CD4-positive, CD25-positive, alpha-beta regulatory T cell (primary cell): ENCODE results near the gene CCKAR. TPM values are rescaled to one million over a fixed set of nuclear protein-coding genes. Genes with fewer than 3 reads are reported as not detected.
"Not testable (repeated sequence)": the region's sequence is repeated elsewhere in the genome, so short reads cannot be mapped to it uniquely, and the experiment has no call there.

Experiments
- ATAC-seq, 2 donors: fragments of 150-1000 bp; cut with Tn5 transposase; one replicate each; pipeline ENCODE4 v1.10.0; 2021; ENCODE audit warnings: low read depth in 2 of 2, moderate number of reproducible peaks in 2 of 2, moderate library complexity in 1 of 2
- DNase-seq, 3 donors: peaks; one replicate each; pipeline versions ENCODE4 v3.0.0 to v3.0.0-alpha.2; 2012 to 2022; ENCODE audit warnings: mixed read lengths in 1 of 3
- H3K27ac ChIP-seq: one replicate; pipeline ENCODE4 v1.7.0; 2013; ENCODE audit warnings: mild to moderate bottlenecking, low read length; ENCODE audit not compliant: insufficient read depth, poor library complexity, severe bottlenecking
- H3K27me3 ChIP-seq: one replicate; pipeline ENCODE4 v1.7.0; 2013; ENCODE audit warnings: low read length; ENCODE audit not compliant: control insufficient read depth, insufficient read depth
- H3K36me3 ChIP-seq: one replicate; pipeline ENCODE4 v1.7.0; 2013; ENCODE audit warnings: mild to moderate bottlenecking, low read length, moderate library complexity; ENCODE audit not compliant: control insufficient read depth, insufficient read depth
- H3K4me1 ChIP-seq: 2 replicates; pipeline ENCODE4 v1.7.0; 2013; ENCODE audit warnings: mild to moderate bottlenecking, low read length; ENCODE audit not compliant: insufficient read depth, control insufficient read depth, poor library complexity, severe bottlenecking
- H3K4me3 ChIP-seq: one replicate; pipeline ENCODE4 v1.7.0; 2013; ENCODE audit warnings: low read depth, mild to moderate bottlenecking, low read length, moderate library complexity
- H3K9me3 ChIP-seq, 2 experiments: 1 replicate in 1 of 2; 2 replicates in 1 of 2; pipeline ENCODE4 v1.7.0; 2013; ENCODE audit warnings: low read length in 2 of 2, mild to moderate bottlenecking in 1 of 2, moderate library complexity in 1 of 2; ENCODE audit not compliant: control insufficient read depth in 2 of 2
- H3K27ac Mint-ChIP-seq, 3 donors: one replicate each; pipeline ENCODE4 v1.8.0; 2020 to 2022; ENCODE audit warnings: mild to moderate bottlenecking in 3 of 3, mixed read lengths in 3 of 3, moderate library complexity in 2 of 3
- H3K27me3 Mint-ChIP-seq: one replicate; pipeline ENCODE4 v1.8.0; 2022; ENCODE audit warnings: mild to moderate bottlenecking, mixed read lengths
- H3K36me3 Mint-ChIP-seq: one replicate; pipeline ENCODE4 v1.8.0; 2020; ENCODE audit warnings: mixed read lengths
- H3K4me1 Mint-ChIP-seq, 4 donors: one replicate each; pipeline ENCODE4 v1.8.0; 2020 to 2022; ENCODE audit warnings: mixed read lengths in 4 of 4, mild to moderate bottlenecking in 1 of 4
- H3K4me3 Mint-ChIP-seq, 4 donors: one replicate each; pipeline ENCODE4 v1.8.0; 2020 to 2022; ENCODE audit warnings: mild to moderate bottlenecking in 4 of 4, mixed read lengths in 4 of 4, moderate library complexity in 3 of 4
- H3K9me3 Mint-ChIP-seq, 7 donors: one replicate each; pipeline ENCODE4 v1.8.0; 2020 to 2022; ENCODE audit warnings: mixed read lengths in 7 of 7, mild to moderate bottlenecking in 3 of 7, moderate library complexity in 2 of 7
- polyA plus RNA-seq, 4 donors: library from polyadenylated mRNA; unstranded; fragments of 300-500 nt; fragmentation: Illumina TruSeq; gene quantifications; one replicate each; pipeline ENCODE4 v1.2.3, GENCODE V29; 2021
- total RNA-seq: library from RNA; stranded (reverse); gene quantifications from one replicate; pipeline ENCODE4 v1.2.3, GENCODE V29; 2022

Gene CCKAR
- total and polyA plus RNA-seq, 5 donors from 2014 or later: not detected

DNA sequence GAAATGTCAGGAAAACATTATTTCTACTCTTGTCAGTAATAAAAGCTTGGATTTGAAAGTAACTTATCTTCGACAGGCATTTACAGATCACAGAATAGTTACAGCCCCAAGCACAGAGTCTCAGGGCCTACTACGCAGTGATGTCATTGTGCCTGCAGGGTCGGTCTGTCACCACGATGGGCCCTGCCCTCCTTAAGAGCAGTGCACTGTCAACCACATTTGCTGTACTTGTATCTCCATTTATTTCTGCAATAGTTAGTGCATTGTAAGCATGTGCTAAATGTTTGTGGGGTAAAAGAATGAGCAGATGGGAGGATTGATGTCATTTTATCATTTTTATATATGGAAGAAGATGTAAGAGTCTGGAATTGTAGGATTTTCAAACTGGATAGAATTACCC lies 13.6 kb upstream of the CCKAR start:
- no peaks in the 10 kb centered on the region for H3K4me1 Mint-ChIP-seq
- no peaks in the 10 kb centered on the region for H3K4me1 ChIP-seq
- ATAC-seq (no peak), DNase-seq (no peak)
- H3K27ac Mint-ChIP-seq: no peak overlapping the region
- peaks cover 0 to 4% (median 2%) of the 10 kb centered on the region in 7 donors for H3K9me3 Mint-ChIP-seq
- no peak overlapping the region for H3K4me3 ChIP-seq
- no peaks in the 10 kb centered on the region for H3K27me3 ChIP-seq
- peaks cover 0 to 3% of the 10 kb centered on the region in 2 experiments for H3K9me3 ChIP-seq
- H3K36me3 ChIP-seq: no peaks in the 10 kb centered on the region
- no peak overlapping the region for H3K4me3 Mint-ChIP-seq
- H3K36me3 Mint-ChIP-seq: no peaks in the 10 kb centered on the region
- H3K27ac ChIP-seq: no peak overlapping the region
- H3K27me3 Mint-ChIP-seq: no peaks in the 10 kb centered on the region

DNA sequence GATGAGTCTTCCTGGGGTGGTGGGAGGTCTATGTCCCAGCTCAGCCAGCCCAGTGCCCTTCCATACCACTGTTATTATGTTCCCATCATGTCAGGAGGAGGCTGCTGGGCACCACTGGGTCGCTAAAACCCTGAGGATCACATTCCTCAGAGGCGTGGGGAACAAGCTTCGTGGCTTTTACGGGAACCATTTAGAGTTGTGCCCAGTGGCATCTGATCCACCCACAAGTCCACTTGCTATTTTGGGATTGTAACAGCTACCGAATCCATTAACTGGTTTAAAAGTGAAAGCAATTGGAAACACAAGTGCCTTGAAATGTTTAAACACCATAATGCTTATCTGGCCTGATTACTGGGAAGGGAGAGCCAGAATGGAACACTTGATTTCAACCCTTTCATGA lies 13.1 kb upstream of the CCKAR start:
- H3K4me3 ChIP-seq: no peak overlapping the region
- ATAC-seq: no peak

DNA sequence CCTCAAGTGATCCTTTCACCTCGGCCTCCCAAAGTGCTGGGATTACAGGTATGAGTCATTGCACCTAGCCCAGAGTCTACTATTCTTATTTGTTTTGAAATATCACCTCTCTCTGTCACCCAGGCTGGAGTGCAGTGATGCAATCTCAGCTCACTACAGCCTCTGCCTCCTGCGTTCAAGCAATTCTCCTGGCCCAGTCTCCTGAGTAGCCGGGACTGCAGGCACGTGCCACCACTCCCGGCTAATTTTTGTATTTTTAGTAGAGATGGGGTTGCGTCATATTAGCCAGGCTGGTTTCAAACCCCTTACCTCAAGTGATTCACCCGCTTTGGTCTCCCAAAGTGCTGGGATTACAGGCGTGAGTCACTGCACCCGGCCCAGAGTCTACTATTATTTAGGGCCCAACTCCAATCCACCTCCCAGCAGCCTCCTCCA lies 10.3 kb upstream of the CCKAR start:
- H3K27me3 Mint-ChIP-seq, H3K27me3 ChIP-seq, H3K27ac ChIP-seq, H3K27ac Mint-ChIP-seq, H3K4me1 ChIP-seq, ATAC-seq, H3K4me3 ChIP-seq, H3K36me3 ChIP-seq, H3K36me3 Mint-ChIP-seq, H3K4me3 Mint-ChIP-seq, H3K9me3 Mint-ChIP-seq, DNase-seq, H3K9me3 ChIP-seq, H3K4me1 Mint-ChIP-seq: not testable (repeated sequence)

More for the DNA sequence above, 13.1 kb upstream of the CCKAR start:
- H3K27ac ChIP-seq: no peak overlapping the region
- Mint-ChIP-seq H3K27ac (no peak overlapping the region), H3K36me3 (no peaks in the 10 kb centered on the region), H3K27me3 (no peaks in the 10 kb centered on the region), H3K4me1 (no peaks in the 10 kb centered on the region), H3K4me3 (no peak overlapping the region), H3K9me3 (peaks cover 0 to 4% (median 2%) of the 10 kb centered on the region in 7 donors)
- no peaks in the 10 kb centered on the region for H3K27me3 ChIP-seq
- H3K4me1 ChIP-seq: no peaks in the 10 kb centered on the region
- no peak for DNase-seq
- peaks cover 0 to 3% of the 10 kb centered on the region in 2 experiments for H3K9me3 ChIP-seq
- H3K36me3 ChIP-seq: no peaks in the 10 kb centered on the region

DNA sequence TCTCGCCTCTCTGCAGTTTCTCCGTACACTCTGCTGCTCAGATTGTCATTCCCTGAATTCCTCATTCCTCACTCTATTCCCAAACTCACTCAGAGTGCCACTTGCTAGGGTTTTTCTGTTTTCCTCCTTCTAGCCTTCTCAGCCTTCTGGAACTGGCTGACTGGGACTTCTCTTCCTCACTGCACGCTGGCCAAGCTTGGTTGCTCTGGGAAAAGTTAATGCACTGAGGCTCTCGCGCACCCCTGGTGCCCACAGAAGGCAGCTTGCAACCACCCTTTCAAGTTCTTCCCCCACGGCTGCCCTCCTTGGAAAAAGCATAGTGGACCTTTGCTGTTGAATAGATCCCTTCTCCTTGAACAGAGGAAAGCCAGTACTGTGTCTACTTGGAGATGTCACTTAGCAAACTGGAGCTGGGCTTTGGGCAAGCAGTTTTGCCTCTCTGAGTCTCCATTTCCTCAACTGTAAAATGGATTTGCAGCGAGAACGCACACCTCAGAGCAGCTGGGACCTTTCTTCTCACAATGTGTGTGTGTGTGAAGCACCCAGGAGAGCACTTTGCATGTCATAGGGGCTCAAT lies 6.0 kb upstream of the CCKAR start:
- no peaks in the 10 kb centered on the region for H3K4me1 ChIP-seq
- H3K27me3 ChIP-seq: peaks cover 2% of the 10 kb centered on the region
- Mint-ChIP-seq H3K36me3 (no peaks in the 10 kb centered on the region), H3K4me3 (no peak overlapping the region), H3K27ac (no peak overlapping the region), H3K27me3 (no peaks in the 10 kb centered on the region), H3K4me1 (no peaks in the 10 kb centered on the region), H3K9me3 (peaks cover 0 to 2% (median under 1%) of the 10 kb centered on the region in 7 donors)
- no peak for DNase-seq
- H3K36me3 ChIP-seq: no peaks in the 10 kb centered on the region
- no peak overlapping the region for H3K4me3 ChIP-seq
- no peak overlapping the region for H3K27ac ChIP-seq
- ATAC-seq: no peak
- H3K9me3 ChIP-seq: peaks cover 0 to 3% of the 10 kb centered on the region in 2 experiments

DNA sequence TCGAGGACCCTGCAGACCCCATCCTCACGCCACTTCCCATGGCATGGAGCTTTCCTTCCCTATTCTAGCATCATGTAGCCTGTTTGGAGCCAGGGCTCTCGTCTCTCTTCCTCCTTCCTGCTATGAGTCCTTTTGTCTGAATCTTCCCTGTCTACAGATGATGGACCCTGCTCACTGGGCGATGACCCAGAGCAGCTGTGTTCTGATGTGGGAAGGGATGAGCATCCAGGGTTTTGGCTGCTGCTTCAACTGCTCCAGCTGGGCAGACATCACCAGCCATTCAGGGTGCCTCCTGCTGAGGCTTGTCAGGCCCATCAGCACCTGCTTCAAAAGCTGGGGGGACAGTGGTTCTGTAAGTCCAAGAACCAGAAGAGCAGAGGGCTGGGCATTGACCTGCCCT lies 3.2 kb upstream of the CCKAR start:
- Mint-ChIP-seq H3K4me3 (no peak overlapping the region), H3K27ac (no peak overlapping the region), H3K9me3 (peaks cover 0 to 2% (median 0%) of the 10 kb centered on the region in 7 donors), H3K4me1 (no peaks in the 10 kb centered on the region), H3K36me3 (no peaks in the 10 kb centered on the region), H3K27me3 (no peaks in the 10 kb centered on the region)
- no peak for DNase-seq
- no peak overlapping the region for H3K4me3 ChIP-seq
- ATAC-seq: no peak
- H3K36me3 ChIP-seq: no peaks in the 10 kb centered on the region
- no peaks in the 10 kb centered on the region for H3K4me1 ChIP-seq
- H3K9me3 ChIP-seq: no peaks in the 10 kb centered on the region
- no peak overlapping the region for H3K27ac ChIP-seq
- H3K27me3 ChIP-seq: peaks cover 2% of the 10 kb centered on the region

DNA sequence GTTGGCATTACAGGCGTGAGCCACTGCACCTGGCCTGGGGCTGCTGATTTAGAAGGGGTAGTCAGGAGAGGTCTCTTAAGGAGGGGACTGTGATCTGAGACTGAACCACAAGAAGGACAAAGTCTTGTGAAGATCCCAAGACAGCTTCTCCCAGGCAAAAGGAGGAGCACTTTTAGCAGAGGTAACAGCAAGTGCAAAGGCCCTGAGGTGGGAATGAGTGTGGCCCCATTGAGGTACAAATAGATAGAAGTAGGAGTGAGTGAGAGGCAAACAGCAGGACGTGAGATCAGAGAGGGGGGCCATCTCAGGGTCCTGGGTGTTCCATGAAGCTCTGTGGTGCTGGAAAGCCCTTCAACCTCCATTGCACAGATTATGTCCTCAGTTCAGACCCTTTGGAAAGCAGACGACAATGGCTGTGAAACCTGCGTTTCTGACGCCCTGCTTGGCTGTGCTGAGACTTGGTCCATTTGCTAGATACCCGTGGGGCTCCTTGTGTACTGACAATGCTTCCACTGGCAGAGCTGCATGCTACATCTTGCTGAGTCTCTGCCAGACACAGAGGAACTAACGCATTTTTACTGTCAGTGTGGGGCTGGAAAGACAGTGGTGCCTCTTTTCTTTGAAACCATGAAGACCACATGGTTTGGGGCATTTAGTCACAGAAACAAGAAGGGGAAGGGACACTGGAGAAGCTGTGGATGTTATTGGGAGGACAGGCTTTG lies 1.3 kb upstream of the CCKAR start:
- H3K27me3 ChIP-seq: peaks cover 5% of the 10 kb centered on the region
- no peaks in the 10 kb centered on the region for H3K4me1 ChIP-seq
- no peak overlapping the region for H3K27ac ChIP-seq
- Mint-ChIP-seq H3K27me3 (peaks cover 6% of the 10 kb centered on the region), H3K4me1 (no peaks in the 10 kb centered on the region), H3K36me3 (no peaks in the 10 kb centered on the region), H3K9me3 (peaks cover 0 to 2% (median 0%) of the 10 kb centered on the region in 7 donors), H3K4me3 (no peak overlapping the region), H3K27ac (no peak overlapping the region)
- ATAC-seq (no peak), DNase-seq (no peak)
- no peak overlapping the region for H3K4me3 ChIP-seq
- H3K36me3 ChIP-seq: no peaks in the 10 kb centered on the region
- no peaks in the 10 kb centered on the region for H3K9me3 ChIP-seq

DNA sequence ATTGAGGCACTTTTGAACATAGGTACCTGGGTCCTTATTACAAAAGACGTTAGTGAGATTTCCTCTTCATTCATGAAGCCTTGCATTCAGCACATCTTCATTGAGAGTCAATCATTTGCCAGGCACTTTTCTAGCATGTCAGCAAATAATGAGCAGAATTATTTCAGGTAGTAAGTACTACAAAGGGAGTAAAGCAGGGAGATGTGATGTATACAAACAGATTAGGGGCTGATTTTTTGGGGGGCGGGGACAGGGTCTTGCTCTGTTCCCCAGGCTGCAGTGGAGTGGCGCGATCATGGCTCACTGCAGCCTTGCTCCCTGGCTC lies 638 bp upstream of the CCKAR start:
- peaks cover 6% of the 10 kb centered on the region for H3K27me3 Mint-ChIP-seq

More for the DNA sequence above, 638 bp upstream of the CCKAR start:
- ATAC-seq (no peak), DNase-seq (no peak)
- no peaks in the 10 kb centered on the region for H3K9me3 Mint-ChIP-seq
- Histone ChIP-seq H3K36me3 (no peaks in the 10 kb centered on the region), H3K27ac (no peak overlapping the region), H3K9me3 (no peaks in the 10 kb centered on the region), H3K4me1 (no peaks in the 10 kb centered on the region), H3K27me3 (peaks cover 3% of the 10 kb centered on the region), H3K4me3 (no peak overlapping the region)
- H3K4me3 Mint-ChIP-seq: no peak overlapping the region
- H3K36me3 Mint-ChIP-seq: no peaks in the 10 kb centered on the region
- H3K27ac Mint-ChIP-seq: peak overlapping the region in 1 of 3 donors; percentile 24
- H3K4me1 Mint-ChIP-seq: no peaks in the 10 kb centered on the region
